Muscle of leg (tissue), 11 donors: Measurements from ENCODE around the gene ARMC9. TPM values are rescaled to one million over a fixed set of nuclear protein-coding genes. Genes with fewer than 3 reads are reported as not detected.
A peak's percentile ranks its signal among the peaks of the same experiment; 100 is the strongest.
"Not testable (repeated sequence)": the region's sequence is repeated elsewhere in the genome, so short reads cannot be mapped to it uniquely, and the experiment has no call there.

ENCODE experiments used
- DNase-seq: peaks from one replicate; pipeline ENCODE4 v3.0.0; 2013
- H3K27ac ChIP-seq: one replicate; pipeline ENCODE4 v1.5.1; 2013; ENCODE audit warnings: mild to moderate bottlenecking, low read length, control low read depth
- H3K27me3 ChIP-seq: one replicate; pipeline ENCODE4 v1.6.1; 2013; ENCODE audit warnings: low read length; ENCODE audit not compliant: control insufficient read depth, insufficient read depth
- H3K36me3 ChIP-seq: one replicate; pipeline ENCODE4 v1.6.1; 2013; ENCODE audit warnings: low read length; ENCODE audit not compliant: control insufficient read depth, insufficient read depth
- H3K4me1 ChIP-seq: one replicate; pipeline ENCODE4 v1.6.1; 2013; ENCODE audit warnings: low read length; ENCODE audit not compliant: control insufficient read depth, insufficient read depth
- H3K4me3 ChIP-seq: one replicate; pipeline ENCODE4 v1.5.1; 2013; ENCODE audit warnings: low read length, control low read depth
- H3K9me3 ChIP-seq: replicated peaks from 2 replicates; pipeline ENCODE4 v1.6.1; 2013; ENCODE audit warnings: low read depth, low read length; ENCODE audit not compliant: control insufficient read depth
- WGBS: methylation state at CpG from one replicate; pipeline ENCODE4 v1.1.5; 2013; ENCODE audit warnings: missing lambda C conversion rate; ENCODE audit not compliant: insufficient coverage; 5-methylcytosine and 5-hydroxymethylcytosine counted together
- polyA plus RNA-seq, 8 donors: library from polyadenylated mRNA; unstranded; fragments of 120-200 nt; gene quantifications; one replicate each; pipeline versions ENCODE4 v1.2.1 to v1.2.3, GENCODE V29; 2013; ENCODE audit warnings: inconsistent platforms in 1 of 8, low replicate concordance in 1 of 8; ENCODE audit not compliant: insufficient read length in 8 of 8, insufficient read depth in 1 of 8
- total RNA-seq: library from RNA; stranded (reverse); fragments of 120-200 nt; gene quantifications from one replicate; pipeline ENCODE4 v1.2.4, GENCODE V29; 2013

ARMC9 gene
- total and polyA plus RNA-seq, 9 donors, result 3.6 to 9.4 (median 5.3) TPM

- Histone ChIP-seq H3K4me3 (no peak overlapping the region), H3K36me3 (peaks cover 11% of the 10 kb centered on the region), H3K27me3 (no peaks in the 10 kb centered on the region), H3K27ac (no peak overlapping the region), H3K4me1 (peaks cover 4% of the 10 kb centered on the region), H3K9me3 (no peaks in the 10 kb centered on the region)
- WGBS, result 86% methylated on average over 6 of the region's 10 CpGs
- no peak for DNase-seq
These were observed 96.3 kb downstream of the ARMC9 start for GRCh38 chr2:231294571-231295362.

DNA sequence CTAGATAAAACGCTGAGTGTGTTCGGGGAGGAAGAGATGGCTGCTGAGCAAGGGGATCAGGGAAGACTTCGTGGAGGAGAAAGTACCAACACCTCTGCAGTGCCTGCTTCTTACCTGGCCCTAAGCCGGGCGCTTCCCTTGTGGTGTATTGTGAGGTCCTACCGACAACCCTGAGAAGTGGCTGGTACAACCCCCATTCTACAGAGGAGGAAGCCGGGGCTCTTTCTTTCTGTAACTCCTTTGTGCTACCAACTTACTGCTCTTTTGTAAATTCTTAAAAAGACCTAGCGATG is 96.9 kb downstream of the ARMC9 start:
- Histone ChIP-seq H3K9me3 (no peaks in the 10 kb centered on the region), H3K4me3 (no peak overlapping the region), H3K36me3 (peaks cover 11% of the 10 kb centered on the region), H3K4me1 (peaks cover 4% of the 10 kb centered on the region), H3K27me3 (no peaks in the 10 kb centered on the region), H3K27ac (no peak overlapping the region)
- no peak for DNase-seq
- WGBS, result 82% methylated on average over 7 of the region's 8 CpGs

- DNase-seq, result no peak
- Histone ChIP-seq H3K36me3 (peaks cover 11% of the 10 kb centered on the region), H3K27me3 (no peaks in the 10 kb centered on the region), H3K4me1 (peaks cover 4% of the 10 kb centered on the region), H3K4me3 (no peak overlapping the region), H3K9me3 (no peaks in the 10 kb centered on the region), H3K27ac (no peak overlapping the region)
- 85% methylated on average over 13 of the region's 13 CpGs for WGBS
These were observed 98.1 kb downstream of the ARMC9 start for GRCh38 chr2:231296401-231296974.

DNA sequence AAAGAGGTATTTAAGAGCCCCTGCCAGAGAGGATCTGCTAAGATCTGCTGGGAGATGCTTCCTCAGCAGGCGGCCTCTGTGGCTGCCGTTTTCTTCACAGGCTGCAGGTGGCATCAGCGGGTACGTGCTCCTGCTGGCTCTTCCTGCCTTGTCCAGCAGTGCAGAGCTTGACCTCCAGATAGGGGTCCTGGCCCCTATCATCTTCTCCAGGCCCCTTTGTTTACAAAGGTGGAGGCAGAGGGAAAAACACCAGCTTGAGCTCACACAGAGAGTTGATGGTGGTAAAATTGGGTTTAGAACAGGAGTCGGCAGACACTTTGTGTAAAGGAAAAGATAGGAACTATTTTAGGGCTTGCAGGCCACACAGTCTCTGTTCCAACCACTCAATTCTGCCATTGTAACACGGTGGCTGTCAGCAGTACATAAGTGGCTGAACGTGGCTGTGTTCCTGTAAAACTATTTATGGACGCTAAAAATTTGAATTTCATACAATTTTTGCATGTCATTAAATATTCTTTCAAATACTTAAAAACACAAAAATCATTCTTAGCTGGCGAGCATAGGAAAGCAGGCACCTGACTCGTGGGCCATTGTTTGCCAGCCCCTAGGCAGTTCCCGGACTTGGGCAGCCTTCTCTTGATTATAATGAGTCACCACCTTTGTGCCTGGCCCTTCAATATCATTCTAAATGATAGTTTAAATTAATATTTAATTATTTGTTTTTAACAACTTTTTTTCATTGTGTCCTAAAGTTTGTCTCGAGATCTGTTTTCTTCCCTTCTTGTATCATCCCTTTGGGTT is 98.9 kb downstream of the ARMC9 start:
- H3K27ac ChIP-seq, result no peak overlapping the region
- peaks cover 9% of the 10 kb centered on the region for H3K36me3 ChIP-seq
- WGBS, result 49% methylated on average over 6 of the region's 12 CpGs
- peaks cover 4% of the 10 kb centered on the region for H3K4me1 ChIP-seq
- H3K9me3 ChIP-seq, result no peaks in the 10 kb centered on the region
- peak; percentile 47 for DNase-seq
- H3K27me3 ChIP-seq, result no peaks in the 10 kb centered on the region
- H3K4me3 ChIP-seq, result no peak overlapping the region

- DNase-seq, result no peak
- no peak overlapping the region for H3K4me3 ChIP-seq
- no peak overlapping the region for H3K27ac ChIP-seq
- H3K27me3 ChIP-seq, result no peaks in the 10 kb centered on the region
- WGBS, result 98% methylated on average over 8 of the region's 8 CpGs
- peaks cover 3% of the 10 kb centered on the region for H3K36me3 ChIP-seq
- H3K9me3 ChIP-seq, result no peaks in the 10 kb centered on the region
- peaks cover 4% of the 10 kb centered on the region for H3K4me1 ChIP-seq
These were observed 99.7 kb downstream of the ARMC9 start for GRCh38 chr2:231298091-231298490.

- 82% methylated on average over 7 of the region's 7 CpGs for WGBS
- peaks cover 2% of the 10 kb centered on the region for H3K4me1 ChIP-seq
- peaks cover 3% of the 10 kb centered on the region for H3K36me3 ChIP-seq
- no peak overlapping the region for H3K27ac ChIP-seq
- peak; percentile 73 for DNase-seq
- H3K27me3 ChIP-seq, result no peaks in the 10 kb centered on the region
- no peaks in the 10 kb centered on the region for H3K9me3 ChIP-seq
- H3K4me3 ChIP-seq, result no peak overlapping the region
These were observed 100.8 kb downstream of the ARMC9 start for GRCh38 chr2:231299267-231299666.

- Histone ChIP-seq H3K4me1 (no peaks in the 10 kb centered on the region), H3K27ac (no peak overlapping the region), H3K9me3 (no peaks in the 10 kb centered on the region), H3K4me3 (no peak overlapping the region), H3K36me3 (peaks cover 3% of the 10 kb centered on the region), H3K27me3 (no peaks in the 10 kb centered on the region)
- no peak for DNase-seq
- WGBS, result 40% methylated on average over 1 of the region's 8 CpGs
These were observed 101.7 kb downstream of the ARMC9 start for GRCh38 chr2:231300020-231300721.

DNA sequence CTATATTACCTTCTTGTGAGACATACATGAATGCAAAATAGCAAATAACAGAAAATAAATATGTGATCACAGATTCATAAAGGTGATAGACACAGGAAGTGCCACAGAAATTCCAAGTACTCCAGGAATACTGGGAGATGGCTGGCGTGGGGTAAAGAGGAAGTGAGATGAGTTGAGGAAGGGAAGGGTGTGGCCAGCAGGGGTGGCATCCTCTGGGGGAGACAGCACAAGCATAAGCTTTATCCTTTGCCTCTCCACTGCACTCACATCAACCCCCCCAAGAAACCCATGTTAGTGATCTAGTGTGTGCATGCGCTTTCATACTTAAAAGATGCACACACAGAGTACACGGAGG is 102.3 kb downstream of the ARMC9 start:
- no peaks in the 10 kb centered on the region for H3K27me3 ChIP-seq
- no peaks in the 10 kb centered on the region for H3K9me3 ChIP-seq
- H3K4me3 ChIP-seq, result no peak overlapping the region
- H3K27ac ChIP-seq, result no peak overlapping the region
- no CpG with 5 or more reads among the region's 3 CpGs for WGBS
- H3K36me3 ChIP-seq, result peaks cover 3% of the 10 kb centered on the region
- DNase-seq, result no peak
- H3K4me1 ChIP-seq, result no peaks in the 10 kb centered on the region

DNA sequence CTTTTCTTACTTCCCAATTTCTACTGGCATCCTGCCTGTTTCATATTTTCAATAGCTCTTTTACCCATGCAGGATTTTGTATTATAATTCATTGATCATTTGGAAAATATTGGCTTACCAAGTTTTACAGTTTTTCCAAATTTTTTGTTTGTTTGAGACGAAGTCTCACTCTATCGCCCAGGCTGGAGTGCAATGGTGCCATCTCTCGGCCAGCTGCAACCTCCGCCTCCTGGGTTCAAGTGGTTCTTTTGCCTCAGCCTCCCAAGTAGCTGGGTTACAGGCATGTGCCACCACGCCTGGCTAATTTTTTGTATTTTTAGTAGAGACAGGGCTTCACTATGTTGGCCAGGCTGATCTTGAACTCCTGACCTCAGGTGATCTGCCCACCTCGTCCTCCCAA is 105.8 kb downstream of the ARMC9 start:
- H3K9me3 ChIP-seq, H3K27ac ChIP-seq, DNase-seq, H3K4me3 ChIP-seq, H3K36me3 ChIP-seq, H3K4me1 ChIP-seq, H3K27me3 ChIP-seq: not testable (repeated sequence)
- WGBS, result 100% methylated on average over 3 of the region's 6 CpGs

- no peak for DNase-seq
- no peaks in the 10 kb centered on the region for H3K9me3 ChIP-seq
- H3K4me3 ChIP-seq, result no peak overlapping the region
- H3K27me3 ChIP-seq, result no peaks in the 10 kb centered on the region
- H3K36me3 ChIP-seq, result no peaks in the 10 kb centered on the region
- WGBS, result 75% methylated on average over 3 of the region's 5 CpGs
- no peaks in the 10 kb centered on the region for H3K4me1 ChIP-seq
- no peak overlapping the region for H3K27ac ChIP-seq
These were observed 106.8 kb downstream of the ARMC9 start for GRCh38 chr2:231305221-231305620.
